Neural cell (in vitro differentiated cells): ENCODE results near the gene CFL2. TPM values are rescaled to one million over a fixed set of nuclear protein-coding genes. Genes with fewer than 3 reads are reported as not detected.

ENCODE experiments used
- H2AFZ ChIP-seq: fragments of 200-600, 300-800 bp; sonication (generic), shearing (Covaris generic); 2 replicates; pipeline ENCODE4 v1.6.0; 2014; ENCODE audit warnings: low read depth, mild to moderate bottlenecking, antibody characterized with exemption, low read length, moderate library complexity
- H3F3A ChIP-seq: fragments of 200-600 bp; shearing (Covaris generic); 2 replicates; pipeline ENCODE4 v1.6.1; 2016; ENCODE audit warnings: mild to moderate bottlenecking, moderate library complexity, mixed read lengths, antibody characterized with exemption, low read length; ENCODE audit not compliant: insufficient read depth, poor library complexity, severe bottlenecking
- H3K27ac ChIP-seq: fragments of 200-600, 300-800 bp; sonication (generic), shearing (Covaris generic); 2 replicates; pipeline ENCODE4 v1.5.1; 2014; ENCODE audit warnings: mild to moderate bottlenecking, low read length, moderate library complexity
- H3K27me3 ChIP-seq: fragments of 300-800, 200-600 bp; sonication (generic), shearing (Covaris generic); 2 replicates; pipeline ENCODE4 v1.6.0; 2014; ENCODE audit warnings: mild to moderate bottlenecking, low read depth, low read length, moderate library complexity; ENCODE audit not compliant: insufficient read depth
- H3K36me3 ChIP-seq: fragments of 300-800, 200-600 bp; sonication (generic), shearing (Covaris generic); 2 replicates; pipeline ENCODE4 v1.5.1; 2014; ENCODE audit warnings: mild to moderate bottlenecking, antibody characterized with exemption, low read length, moderate library complexity; ENCODE audit not compliant: insufficient read depth
- H3K4me2 ChIP-seq: fragments of 300-800, 200-600 bp; sonication (generic), shearing (Covaris generic); 2 replicates; pipeline ENCODE4 v1.6.0; 2014; ENCODE audit warnings: mild to moderate bottlenecking, low read length
- H3K4me3 ChIP-seq: fragments of 300-800, 200-600 bp; sonication (generic), shearing (Covaris generic); 2 replicates; pipeline ENCODE4 v1.5.1; 2014; ENCODE audit warnings: mild to moderate bottlenecking, low read length, moderate library complexity
- H3K79me2 ChIP-seq: fragments of 200-600 bp; shearing (Covaris generic); replicated peaks from 2 replicates; pipeline ENCODE4 v1.6.0; 2014; ENCODE audit warnings: mild to moderate bottlenecking, low read length, moderate library complexity; ENCODE audit not compliant: insufficient read depth
- H3K9ac ChIP-seq: fragments of 300-800, 200-600 bp; sonication (generic), shearing (Covaris generic); 2 replicates; pipeline ENCODE4 v1.6.1; 2016; ENCODE audit warnings: mild to moderate bottlenecking, low read length, mixed read lengths
- H3K9me2 ChIP-seq: fragments of 200-600 bp; shearing (Covaris generic); 2 replicates; pipeline ENCODE4 v1.6.1; 2016; ENCODE audit warnings: mild to moderate bottlenecking, low read length, mixed read lengths; ENCODE audit not compliant: insufficient read depth
- H3K9me3 ChIP-seq: fragments of 200-600, 300-800 bp; sonication (generic), shearing (Covaris generic); 2 replicates; pipeline ENCODE4 v1.6.1; 2016; ENCODE audit warnings: mild to moderate bottlenecking, mixed run types, low read length, moderate library complexity, mixed read lengths
- H4K20me1 ChIP-seq: fragments of 200-600 bp; shearing (Covaris generic); 2 replicates; pipeline ENCODE4 v1.6.1; 2016; ENCODE audit warnings: mild to moderate bottlenecking, mixed run types; ENCODE audit not compliant: insufficient read depth
- CTCF ChIP-seq: fragments of 450-650 bp; IDR thresholded peaks from 2 replicates; pipeline ENCODE4 v1.5.1; 2014; ENCODE audit warnings: antibody characterized with exemption, mild to moderate bottlenecking, moderate library complexity; ENCODE audit not compliant: poor library complexity, severe bottlenecking
- EP300 ChIP-seq: fragments of 450-650 bp; conservative IDR thresholded peaks from 2 replicates; pipeline ENCODE4 v1.6.1; 2014; ENCODE audit warnings: antibody characterized with exemption, mild to moderate bottlenecking, moderate library complexity; ENCODE audit not compliant: poor library complexity, severe bottlenecking
- EZH2 ChIP-seq: fragments of 200-600, 300-800 bp; shearing (Covaris generic), sonication (generic); IDR thresholded peaks from 2 replicates; pipeline ENCODE4 v1.6.1; 2014; ENCODE audit warnings: antibody characterized with exemption, low read length, borderline replicate concordance, mild to moderate bottlenecking; ENCODE audit not compliant: insufficient read depth, poor library complexity, severe bottlenecking
- MXI1 ChIP-seq: fragments of 450-650 bp; conservative IDR thresholded peaks from 2 replicates; pipeline ENCODE4 v1.6.1; 2014; ENCODE audit warnings: antibody characterized with exemption, mild to moderate bottlenecking; ENCODE audit not compliant: poor library complexity, severe bottlenecking
- POLR2AphosphoS5 ChIP-seq: IDR thresholded peaks from 2 replicates; pipeline ENCODE4 v1.6.1; 2012
- RAD21 ChIP-seq: fragments of 450-650 bp; conservative IDR thresholded peaks from 2 replicates; pipeline ENCODE4 v1.6.1; 2014; ENCODE audit warnings: antibody characterized with exemption, mild to moderate bottlenecking, moderate library complexity
- REST ChIP-seq: IDR thresholded peaks from 2 replicates; pipeline ENCODE4 v1.6.1; 2012; ENCODE audit warnings: borderline replicate concordance
- SMC3 ChIP-seq: fragments of 450-650 bp; conservative IDR thresholded peaks from 2 replicates; pipeline ENCODE4 v1.6.1; 2014; ENCODE audit warnings: antibody characterized with exemption, mild to moderate bottlenecking, moderate library complexity; ENCODE audit not compliant: poor library complexity
- TAF1 ChIP-seq: IDR thresholded peaks from 2 replicates; pipeline ENCODE4 v1.6.1; 2012; ENCODE audit warnings: low read depth
- polyA plus RNA-seq: library from polyadenylated mRNA; depleted of rRNA; stranded (reverse); fragments of >200 nt; gene quantifications from 2 replicates; pipeline ENCODE4 v1.2.3, GENCODE V29; 2014

The CFL2 gene
- polyA plus RNA-seq, 1 donor from 2014 or later, result 37.8 TPM

GRCh38 chr14:34754687-34755086, 40.3 kb upstream of the CFL2 start:
- Histone ChIP-seq H3K4me2 (no peak overlapping the region), H2AFZ (no peak overlapping the region), H3K9me3 (no peaks in the 10 kb centered on the region)

GRCh38 chr14:34750670-34751069, 36.3 kb upstream of the CFL2 start:
- H3K9me2 ChIP-seq, result no peaks in the 10 kb centered on the region
- H3K27ac ChIP-seq, result no peak overlapping the region
- H3K79me2 ChIP-seq, result no peaks in the 10 kb centered on the region
- H3K9ac ChIP-seq, result no peak overlapping the region
- no peak overlapping the region for H3K4me2 ChIP-seq
- H3K9me3 ChIP-seq, result no peaks in the 10 kb centered on the region
- TF ChIP-seq EP300 (no peak), RAD21 (no peak)
- no peaks in the 10 kb centered on the region for H4K20me1 ChIP-seq
- no peaks in the 10 kb centered on the region for H3K27me3 ChIP-seq
- no peak overlapping the region for H2AFZ ChIP-seq
- H3K36me3 ChIP-seq, result peaks cover 5% of the 10 kb centered on the region
- H3K4me3 ChIP-seq, result no peak overlapping the region
- no peaks in the 10 kb centered on the region for H3F3A ChIP-seq

More at GRCh38 chr14:34754687-34755086, 40.3 kb upstream of the CFL2 start:
- Histone ChIP-seq H3K79me2 (no peaks in the 10 kb centered on the region), H4K20me1 (no peaks in the 10 kb centered on the region), H3K4me3 (no peak overlapping the region), H3K9me2 (no peaks in the 10 kb centered on the region), H3F3A (no peaks in the 10 kb centered on the region), H3K27ac (no peak overlapping the region), H3K27me3 (no peaks in the 10 kb centered on the region), H3K36me3 (peaks cover 5% of the 10 kb centered on the region), H3K9ac (no peak overlapping the region)
- no peak for TF ChIP-seq RAD21
- no peak for TF ChIP-seq MXI1
- no peak for TF ChIP-seq REST

GRCh38 chr14:34750233-34750632, 35.8 kb upstream of the CFL2 start:
- no peak for TF ChIP-seq REST
- no peak for TF ChIP-seq CTCF
- TF ChIP-seq EP300, result no peak
- no peak for TF ChIP-seq MXI1
- TF ChIP-seq EZH2, result no peak
- no peak for TF ChIP-seq POLR2AphosphoS5
- TF ChIP-seq TAF1, result no peak
- TF ChIP-seq SMC3, result no peak
- no peak for TF ChIP-seq RAD21

More at GRCh38 chr14:34750233-34750632, 35.8 kb upstream of the CFL2 start:
- Histone ChIP-seq H3K9me2 (no peaks in the 10 kb centered on the region), H2AFZ (no peak overlapping the region), H3K36me3 (peaks cover 5% of the 10 kb centered on the region), H3K4me2 (no peak overlapping the region), H3K79me2 (no peaks in the 10 kb centered on the region), H3K27me3 (no peaks in the 10 kb centered on the region), H3K4me3 (no peak overlapping the region), H4K20me1 (no peaks in the 10 kb centered on the region), H3K9ac (no peak overlapping the region), H3K9me3 (no peaks in the 10 kb centered on the region), H3F3A (no peaks in the 10 kb centered on the region), H3K27ac (no peak overlapping the region)
